Stimulated activated CD8-positive, alpha-beta memory T cell treated with anti-CD3 and anti-CD28 coated beads, Interleukin-2, amount 100 ng/mL, for 1 hour (primary cell): ENCODE results near the gene DLGAP1.
"Not testable (repeated sequence)": the region's sequence is repeated elsewhere in the genome, so short reads cannot be mapped to it uniquely, and the experiment has no call there.

Experiments
- DNase-seq, 2 donors: peaks; one replicate each; pipeline ENCODE4 v3.0.0-alpha.2; 2020; ENCODE audit warnings: low read depth in 2 of 2

DLGAP1 gene

GRCh38 chr18:4078246-4078645, 376.9 kb downstream of the DLGAP1 start:
- no peak for DNase-seq

- no peak for DNase-seq
Observed at GRCh38 chr18:4077721-4078120, 377.4 kb downstream of the DLGAP1 start.

- no peak for DNase-seq
Observed at GRCh38 chr18:4077204-4077603, 377.9 kb downstream of the DLGAP1 start.

GRCh38 chr18:4074647-4075046, 380.5 kb downstream of the DLGAP1 start:
- DNase-seq: no peak

GRCh38 chr18:4069183-4069582, 385.9 kb downstream of the DLGAP1 start:
- no peak for DNase-seq

GRCh38 chr18:4068552-4069158, 386.5 kb downstream of the DLGAP1 start:
- no peak for DNase-seq

GRCh38 chr18:4063545-4063944, 391.6 kb downstream of the DLGAP1 start:
- no peak for DNase-seq

- DNase-seq: no peak
Observed at GRCh38 chr18:4060427-4061281, 394.5 kb downstream of the DLGAP1 start.

GRCh38 chr18:4058179-4058578, 396.9 kb downstream of the DLGAP1 start:
- DNase-seq: no peak

GRCh38 chr18:4040391-4041092, 414.6 kb downstream of the DLGAP1 start:
- no peak for DNase-seq

GRCh38 chr18:4035521-4035920, 419.6 kb downstream of the DLGAP1 start:
- DNase-seq: no peak

GRCh38 chr18:4034815-4035214, 420.3 kb downstream of the DLGAP1 start:
- not testable (repeated sequence) for DNase-seq

- DNase-seq: no peak
Observed at GRCh38 chr18:4026542-4026941, 428.6 kb downstream of the DLGAP1 start.

- no peak for DNase-seq
Observed at GRCh38 chr18:4024702-4025101, 430.4 kb downstream of the DLGAP1 start.

GRCh38 chr18:4022749-4023148, 432.4 kb downstream of the DLGAP1 start:
- not testable (repeated sequence) for DNase-seq

GRCh38 chr18:4020026-4020425, 435.1 kb downstream of the DLGAP1 start:
- no peak for DNase-seq

- DNase-seq: no peak
Observed at GRCh38 chr18:4017480-4017879, 437.6 kb downstream of the DLGAP1 start.

GRCh38 chr18:4016391-4017049, 438.6 kb downstream of the DLGAP1 start:
- DNase-seq: no peak

GRCh38 chr18:4007846-4008245, 447.3 kb downstream of the DLGAP1 start:
- no peak for DNase-seq

GRCh38 chr18:4004183-4004829, 450.8 kb downstream of the DLGAP1 start:
- no peak for DNase-seq

GRCh38 chr18:3998698-3999333, 456.3 kb downstream of the DLGAP1 start:
- DNase-seq: no peak
